Thoracic aorta (tissue), 2 donors: Measurements from ENCODE around the gene SEMA6B. TPM values are rescaled to one million over a fixed set of nuclear protein-coding genes. Genes with fewer than 3 reads are reported as not detected.

Experiments used
- ATAC-seq: fragments of 150-250 bp; one replicate; pipeline ENCODE4 v1.8.0; 2017; ENCODE audit warnings: low read depth; ENCODE audit not compliant: insufficient number of reproducible peaks, low FRiP score
- DNase-seq: peaks from one replicate; pipeline ENCODE4 v3.0.0-alpha.2; 2020; ENCODE audit warnings: low spot score
- H3K27ac ChIP-seq, 2 donors: fragments of 200-600 bp; sonication (generic); 1 replicate in 1 of 2; 2 replicates in 1 of 2; pipeline ENCODE4 v1.5.1; 2016; ENCODE audit warnings: mild to moderate bottlenecking in 2 of 2, moderate library complexity in 2 of 2
- H3K27me3 ChIP-seq: fragments of 200-600 bp; sonication (generic); replicated peaks from 2 replicates; pipeline ENCODE4 v1.6.0; 2016; ENCODE audit warnings: mild to moderate bottlenecking; ENCODE audit not compliant: insufficient read depth
- H3K36me3 ChIP-seq: fragments of 200-600 bp; sonication (generic); one replicate; pipeline ENCODE4 v1.5.1; 2016
- H3K4me1 ChIP-seq, 2 donors: fragments of 200-600 bp; sonication (generic); 1 replicate in 1 of 2; 2 replicates in 1 of 2; pipeline versions ENCODE4 v1.5.1 to v1.6.0; 2016; ENCODE audit warnings: low read depth in 2 of 2, mild to moderate bottlenecking in 1 of 2; ENCODE audit not compliant: control insufficient read depth in 1 of 2
- H3K4me3 ChIP-seq: fragments of 200-600 bp; sonication (generic); 2 replicates; pipeline ENCODE4 v1.5.1; 2016; ENCODE audit warnings: mild to moderate bottlenecking
- H3K9me3 ChIP-seq: fragments of 200-600 bp; sonication (generic); 2 replicates; pipeline ENCODE4 v1.5.1; 2016
- CTCF ChIP-seq: fragments of 200-600 bp; sonication (generic); IDR thresholded peaks from one replicate; pipeline ENCODE4 v1.5.1; 2019; ENCODE audit warnings: antibody characterized with exemption
- total RNA-seq, 2 donors: library from RNA; depleted of rRNA; stranded (reverse); fragments of >200 nt; gene quantifications; one replicate each; pipeline versions ENCODE4 v1.1.0 to v1.2.3, GENCODE V29; 2016

The SEMA6B gene
- total RNA-seq, 2 donors from 2014 or later = 3.4 to 17.4 TPM

GRCh38 chr19:4584670-4585460, 25.4 kb upstream of the SEMA6B start:
- Histone ChIP-seq H3K27me3 (peaks cover 18% of the 10 kb centered on the region), H3K27ac (no peak overlapping the region), H3K9me3 (no peaks in the 10 kb centered on the region), H3K4me1 (peaks cover 0 to 11% of the 10 kb centered on the region in 2 donors), H3K36me3 (no peaks in the 10 kb centered on the region), H3K4me3 (peak overlapping the region; percentile 18)
- TF ChIP-seq CTCF = no peak
- DNase-seq (no peak), ATAC-seq (no peak)

- DNase-seq (no peak), ATAC-seq (no peak)
- no peak overlapping the region for H3K27ac ChIP-seq
- no peak for TF ChIP-seq CTCF
- H3K27me3 ChIP-seq = peaks cover 18% of the 10 kb centered on the region
- H3K4me3 ChIP-seq = peak overlapping the region; percentile 18
- no peaks in the 10 kb centered on the region for H3K9me3 ChIP-seq
- peaks cover 0 to 11% of the 10 kb centered on the region in 2 donors for H3K4me1 ChIP-seq
- H3K36me3 ChIP-seq = no peaks in the 10 kb centered on the region
Observed at GRCh38 chr19:4583961-4584669, 24.6 kb upstream of the SEMA6B start.

- Histone ChIP-seq H3K36me3 (no peaks in the 10 kb centered on the region), H3K9me3 (no peaks in the 10 kb centered on the region), H3K27ac (no peak overlapping the region), H3K4me3 (no peak overlapping the region), H3K4me1 (peaks cover 0 to 11% of the 10 kb centered on the region in 2 donors), H3K27me3 (peaks cover 18% of the 10 kb centered on the region)
- ATAC-seq (no peak), DNase-seq (no peak)
- no peak for TF ChIP-seq CTCF
Observed at GRCh38 chr19:4582980-4583842, 23.7 kb upstream of the SEMA6B start.

- no peaks in the 10 kb centered on the region for H3K36me3 ChIP-seq
- no peak for ATAC-seq
- H3K9me3 ChIP-seq = no peaks in the 10 kb centered on the region
- TF ChIP-seq CTCF = no peak
- H3K27ac ChIP-seq = no peak overlapping the region
- H3K4me1 ChIP-seq = peaks cover 0 to 11% of the 10 kb centered on the region in 2 donors
- no peak overlapping the region for H3K4me3 ChIP-seq
- peaks cover 18% of the 10 kb centered on the region for H3K27me3 ChIP-seq
- DNase-seq = no peak
Observed at GRCh38 chr19:4581666-4582553, 22.4 kb upstream of the SEMA6B start.
